GM23338 (cell line): ENCODE results near the gene KLK15. TPM values are rescaled to one million over a fixed set of nuclear protein-coding genes. Genes with fewer than 3 reads are reported as not detected.

Source experiments
- ATAC-seq: fragments of 200-7000 bp; cut with Tn5 transposase; 3 replicates; pipeline ENCODE4 v1.9.1; 2020
- DNase-seq: peaks from one replicate; pipeline ENCODE4 v3.0.0-alpha.2; 2015; ENCODE audit warnings: low spot score
- H2AFZ ChIP-seq: fragments of 200-600 bp; sonication (generic); 2 replicates; pipeline ENCODE4 v1.8.0; 2016; ENCODE audit warnings: antibody characterized with exemption, mild to moderate bottlenecking, moderate library complexity
- H3F3A ChIP-seq: fragments of 200-600 bp; sonication (generic); replicated peaks from 2 replicates; pipeline ENCODE4 v1.8.0; 2017; ENCODE audit warnings: antibody characterized with exemption, mixed run types, low read depth
- H3K27ac ChIP-seq: fragments of 200-600 bp; sonication (generic); 2 replicates; pipeline ENCODE4 v1.6.1; 2016; ENCODE audit warnings: low read depth
- H3K27me3 ChIP-seq: fragments of 200-600 bp; sonication (generic); 2 replicates; pipeline ENCODE4 v1.8.0; 2016; ENCODE audit warnings: mild to moderate bottlenecking, mixed run types, moderate library complexity; ENCODE audit not compliant: insufficient read depth
- H3K36me3 ChIP-seq: fragments of 200-600 bp; sonication (generic); 2 replicates; pipeline ENCODE4 v1.8.0; 2016; ENCODE audit warnings: mild to moderate bottlenecking; ENCODE audit not compliant: insufficient read depth
- H3K4me1 ChIP-seq: fragments of 200-600 bp; sonication (generic); 2 replicates; pipeline ENCODE4 v1.8.0; 2016; ENCODE audit warnings: mild to moderate bottlenecking, moderate library complexity; ENCODE audit not compliant: insufficient read depth
- H3K4me2 ChIP-seq: fragments of 200-600 bp; sonication (generic); 2 replicates; pipeline ENCODE4 v1.7.1; 2017; ENCODE audit warnings: mixed run types
- H3K4me3 ChIP-seq: fragments of 200-600 bp; sonication (generic); 2 replicates; pipeline ENCODE4 v1.6.1; 2016; ENCODE audit warnings: mixed run types
- H3K79me2 ChIP-seq: fragments of 200-600 bp; sonication (generic); replicated peaks from 2 replicates; pipeline ENCODE4 v1.8.0; 2017; ENCODE audit warnings: mild to moderate bottlenecking; ENCODE audit not compliant: insufficient read depth
- H3K9me2 ChIP-seq: fragments of 200-600 bp; sonication (generic); 2 replicates; pipeline ENCODE4 v1.8.0; 2017; ENCODE audit not compliant: insufficient read depth
- H4K20me1 ChIP-seq: fragments of 200-600 bp; sonication (generic); replicated peaks from 2 replicates; pipeline ENCODE4 v1.8.0; 2017; ENCODE audit warnings: mild to moderate bottlenecking; ENCODE audit not compliant: insufficient read depth
- H3K27ac Mint-ChIP-seq: 2 replicates; pipeline ENCODE4 v1.8.0; 2020; ENCODE audit warnings: inconsistent platforms, mild to moderate bottlenecking, moderate library complexity, mixed read lengths
- H3K27me3 Mint-ChIP-seq: 3 replicates; pipeline ENCODE4 v1.8.0; 2022; ENCODE audit warnings: low read depth, mild to moderate bottlenecking, moderate library complexity, mixed read lengths, inconsistent platforms; ENCODE audit not compliant: insufficient read depth, poor library complexity
- H3K36me3 Mint-ChIP-seq: 3 replicates; pipeline ENCODE4 v1.8.0; 2021; ENCODE audit warnings: low read depth, mild to moderate bottlenecking, inconsistent platforms, moderate library complexity, mixed read lengths
- H3K4me1 Mint-ChIP-seq: 3 replicates; pipeline ENCODE4 v1.8.0; 2020; ENCODE audit warnings: mild to moderate bottlenecking, inconsistent platforms, mixed read lengths
- H3K4me3 Mint-ChIP-seq: 3 replicates; pipeline ENCODE4 v1.8.0; 2021; ENCODE audit warnings: moderate library complexity, mild to moderate bottlenecking, inconsistent platforms, mixed read lengths
- H3K9me3 Mint-ChIP-seq: 3 replicates; pipeline ENCODE4 v1.8.0; 2020; ENCODE audit warnings: moderate library complexity, mild to moderate bottlenecking, inconsistent platforms, mixed read lengths
- CREB1 ChIP-seq: fragments of 250-450 bp; sonication (Bioruptor Pico); IDR thresholded peaks from 2 replicates; pipeline ENCODE4 v1.5.0; 2020; ENCODE audit warnings: low read depth, mild to moderate bottlenecking, moderate library complexity
- CTCF ChIP-seq, 2 experiments: fragments of 200-600 bp in 1 of 2; sonication (generic) in 1 of 2; conservative IDR thresholded peaks; 2 replicates each; pipeline versions ENCODE4 v1.5.1 to v1.6.1; 2016 to 2017; ENCODE audit warnings: antibody characterized with exemption in 2 of 2, low read depth in 2 of 2, mild to moderate bottlenecking in 2 of 2, moderate library complexity in 1 of 2
- ETS1 ChIP-seq: IDR thresholded peaks from 2 replicates; pipeline ENCODE4 v1.6.1; 2016; ENCODE audit warnings: antibody characterized with exemption
- EZH2 ChIP-seq: fragments of 200-600 bp; sonication (generic); IDR thresholded peaks from one replicate; pipeline ENCODE4 v1.8.0; 2017; ENCODE audit warnings: antibody characterized with exemption, mild to moderate bottlenecking, low read depth; ENCODE audit not compliant: unreplicated experiment
- EZH2phosphoT487 ChIP-seq: fragments of 200-600 bp; sonication (generic); IDR thresholded peaks from one replicate; pipeline ENCODE4 v1.8.1; 2018; ENCODE audit warnings: antibody characterized with exemption; ENCODE audit not compliant: unreplicated experiment
- JUNB ChIP-seq: IDR thresholded peaks from one replicate; pipeline ENCODE4 v1.6.1; 2016; ENCODE audit warnings: antibody characterized with exemption; ENCODE audit not compliant: unreplicated experiment
- NANOG ChIP-seq: IDR thresholded peaks from 2 replicates; pipeline ENCODE4 v1.6.1; 2016; ENCODE audit warnings: antibody characterized with exemption, borderline replicate concordance
- POLR2AphosphoS5 ChIP-seq: IDR thresholded peaks from 2 replicates; pipeline ENCODE4 v1.6.1; 2016; ENCODE audit warnings: antibody characterized with exemption, low read depth
- ZNF114 ChIP-seq: fragments of 250-450 bp; sonication (Bioruptor Pico); IDR thresholded peaks from 2 replicates; pipeline ENCODE4 v1.5.0; 2020; ENCODE audit warnings: mild to moderate bottlenecking, moderate library complexity
- ZNF331 ChIP-seq: fragments of 250-450 bp; sonication (Bioruptor Pico); IDR thresholded peaks from 2 replicates; pipeline ENCODE4 v1.5.0; 2020; ENCODE audit warnings: low read depth, mild to moderate bottlenecking, moderate library complexity
- polyA plus RNA-seq: library from polyadenylated mRNA; unstranded; fragments of >200 nt; fragmentation: Nextera tagmentation; extraction: Ambion mirVana; gene quantifications from 2 replicates; pipeline ENCODE4 v1.2.1, GENCODE V29; 2016
- total RNA-seq: library from RNA; depleted of rRNA; stranded (reverse); fragments of >200 nt; shearing (Covaris generic); gene quantifications from 2 replicates; pipeline ENCODE4 v1.2.3, GENCODE V29; 2014
- TF ChIP-seq, protein P1 (sequence below): fragments of 250-450 bp; sonication (Bioruptor Pico); IDR thresholded peaks from 2 replicates; pipeline ENCODE4 v1.5.0; 2020; ENCODE audit warnings: mild to moderate bottlenecking, moderate library complexity
- TF ChIP-seq, protein P2 (sequence below): IDR thresholded peaks from one replicate; pipeline ENCODE4 v1.6.1; 2018; ENCODE audit warnings: antibody characterized with exemption; ENCODE audit not compliant: unreplicated experiment

KLK15 gene
- total and polyA plus RNA-seq, 2 experiments from 2014 or later = not detected

GRCh38 chr19:50801107-50801506 lies 32.3 kb downstream of the KLK15 start:
- peaks cover 30% of the 10 kb centered on the region for H3K36me3 ChIP-seq
- TF ChIP-seq NANOG (no peak), EZH2 (no peak), ZNF331 (CRISPR knock-in tag) (no peak), CTCF (conservative IDR thresholded peaks at IDR 0.05; ENCODE audit: low read depth in 2 of 2) (no peak), EZH2phosphoT487 (no peak), ETS1 (no peak), ZNF114 (CRISPR knock-in tag) (no peak), POLR2AphosphoS5 (no peak), CREB1 (CRISPR knock-in tag) (no peak), JUNB (no peak)
- TF ChIP-seq, protein P1, sequence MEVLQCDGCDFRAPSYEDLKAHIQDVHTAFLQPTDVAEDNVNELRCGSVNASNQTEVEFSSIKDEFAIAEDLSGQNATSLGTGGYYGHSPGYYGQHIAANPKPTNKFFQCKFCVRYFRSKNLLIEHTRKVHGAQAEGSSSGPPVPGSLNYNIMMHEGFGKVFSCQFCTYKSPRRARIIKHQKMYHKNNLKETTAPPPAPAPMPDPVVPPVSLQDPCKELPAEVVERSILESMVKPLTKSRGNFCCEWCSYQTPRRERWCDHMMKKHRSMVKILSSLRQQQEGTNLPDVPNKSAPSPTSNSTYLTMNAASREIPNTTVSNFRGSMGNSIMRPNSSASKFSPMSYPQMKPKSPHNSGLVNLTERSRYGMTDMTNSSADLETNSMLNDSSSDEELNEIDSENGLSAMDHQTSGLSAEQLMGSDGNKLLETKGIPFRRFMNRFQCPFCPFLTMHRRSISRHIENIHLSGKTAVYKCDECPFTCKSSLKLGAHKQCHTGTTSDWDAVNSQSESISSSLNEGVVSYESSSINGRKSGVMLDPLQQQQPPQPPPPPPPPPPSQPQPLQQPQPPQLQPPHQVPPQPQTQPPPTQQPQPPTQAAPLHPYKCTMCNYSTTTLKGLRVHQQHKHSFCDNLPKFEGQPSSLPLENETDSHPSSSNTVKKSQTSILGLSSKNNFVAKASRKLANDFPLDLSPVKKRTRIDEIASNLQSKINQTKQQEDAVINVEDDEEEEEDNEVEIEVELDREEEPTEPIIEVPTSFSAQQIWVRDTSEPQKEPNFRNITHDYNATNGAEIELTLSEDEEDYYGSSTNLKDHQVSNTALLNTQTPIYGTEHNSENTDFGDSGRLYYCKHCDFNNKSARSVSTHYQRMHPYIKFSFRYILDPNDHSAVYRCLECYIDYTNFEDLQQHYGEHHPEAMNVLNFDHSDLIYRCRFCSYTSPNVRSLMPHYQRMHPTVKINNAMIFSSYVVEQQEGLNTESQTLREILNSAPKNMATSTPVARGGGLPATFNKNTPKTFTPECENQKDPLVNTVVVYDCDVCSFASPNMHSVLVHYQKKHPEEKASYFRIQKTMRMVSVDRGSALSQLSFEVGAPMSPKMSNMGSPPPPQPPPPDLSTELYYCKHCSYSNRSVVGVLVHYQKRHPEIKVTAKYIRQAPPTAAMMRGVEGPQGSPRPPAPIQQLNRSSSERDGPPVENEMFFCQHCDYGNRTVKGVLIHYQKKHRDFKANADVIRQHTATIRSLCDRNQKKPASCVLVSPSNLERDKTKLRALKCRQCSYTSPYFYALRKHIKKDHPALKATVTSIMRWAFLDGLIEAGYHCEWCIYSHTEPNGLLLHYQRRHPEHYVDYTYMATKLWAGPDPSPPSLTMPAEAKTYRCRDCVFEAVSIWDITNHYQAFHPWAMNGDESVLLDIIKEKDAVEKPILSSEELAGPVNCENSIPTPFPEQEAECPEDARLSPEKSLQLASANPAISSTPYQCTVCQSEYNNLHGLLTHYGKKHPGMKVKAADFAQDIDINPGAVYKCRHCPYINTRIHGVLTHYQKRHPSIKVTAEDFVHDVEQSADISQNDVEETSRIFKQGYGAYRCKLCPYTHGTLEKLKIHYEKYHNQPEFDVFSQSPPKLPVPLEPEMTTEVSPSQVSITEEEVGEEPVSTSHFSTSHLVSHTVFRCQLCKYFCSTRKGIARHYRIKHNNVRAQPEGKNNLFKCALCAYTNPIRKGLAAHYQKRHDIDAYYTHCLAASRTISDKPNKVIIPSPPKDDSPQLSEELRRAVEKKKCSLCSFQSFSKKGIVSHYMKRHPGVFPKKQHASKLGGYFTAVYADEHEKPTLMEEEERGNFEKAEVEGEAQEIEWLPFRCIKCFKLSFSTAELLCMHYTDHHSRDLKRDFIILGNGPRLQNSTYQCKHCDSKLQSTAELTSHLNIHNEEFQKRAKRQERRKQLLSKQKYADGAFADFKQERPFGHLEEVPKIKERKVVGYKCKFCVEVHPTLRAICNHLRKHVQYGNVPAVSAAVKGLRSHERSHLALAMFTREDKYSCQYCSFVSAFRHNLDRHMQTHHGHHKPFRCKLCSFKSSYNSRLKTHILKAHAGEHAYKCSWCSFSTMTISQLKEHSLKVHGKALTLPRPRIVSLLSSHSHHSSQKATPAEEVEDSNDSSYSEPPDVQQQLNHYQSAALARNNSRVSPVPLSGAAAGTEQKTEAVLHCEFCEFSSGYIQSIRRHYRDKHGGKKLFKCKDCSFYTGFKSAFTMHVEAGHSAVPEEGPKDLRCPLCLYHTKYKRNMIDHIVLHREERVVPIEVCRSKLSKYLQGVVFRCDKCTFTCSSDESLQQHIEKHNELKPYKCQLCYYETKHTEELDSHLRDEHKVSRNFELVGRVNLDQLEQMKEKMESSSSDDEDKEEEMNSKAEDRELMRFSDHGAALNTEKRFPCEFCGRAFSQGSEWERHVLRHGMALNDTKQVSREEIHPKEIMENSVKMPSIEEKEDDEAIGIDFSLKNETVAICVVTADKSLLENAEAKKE (CRISPR knock-in tag) = no peak
- TF ChIP-seq, protein P2, sequence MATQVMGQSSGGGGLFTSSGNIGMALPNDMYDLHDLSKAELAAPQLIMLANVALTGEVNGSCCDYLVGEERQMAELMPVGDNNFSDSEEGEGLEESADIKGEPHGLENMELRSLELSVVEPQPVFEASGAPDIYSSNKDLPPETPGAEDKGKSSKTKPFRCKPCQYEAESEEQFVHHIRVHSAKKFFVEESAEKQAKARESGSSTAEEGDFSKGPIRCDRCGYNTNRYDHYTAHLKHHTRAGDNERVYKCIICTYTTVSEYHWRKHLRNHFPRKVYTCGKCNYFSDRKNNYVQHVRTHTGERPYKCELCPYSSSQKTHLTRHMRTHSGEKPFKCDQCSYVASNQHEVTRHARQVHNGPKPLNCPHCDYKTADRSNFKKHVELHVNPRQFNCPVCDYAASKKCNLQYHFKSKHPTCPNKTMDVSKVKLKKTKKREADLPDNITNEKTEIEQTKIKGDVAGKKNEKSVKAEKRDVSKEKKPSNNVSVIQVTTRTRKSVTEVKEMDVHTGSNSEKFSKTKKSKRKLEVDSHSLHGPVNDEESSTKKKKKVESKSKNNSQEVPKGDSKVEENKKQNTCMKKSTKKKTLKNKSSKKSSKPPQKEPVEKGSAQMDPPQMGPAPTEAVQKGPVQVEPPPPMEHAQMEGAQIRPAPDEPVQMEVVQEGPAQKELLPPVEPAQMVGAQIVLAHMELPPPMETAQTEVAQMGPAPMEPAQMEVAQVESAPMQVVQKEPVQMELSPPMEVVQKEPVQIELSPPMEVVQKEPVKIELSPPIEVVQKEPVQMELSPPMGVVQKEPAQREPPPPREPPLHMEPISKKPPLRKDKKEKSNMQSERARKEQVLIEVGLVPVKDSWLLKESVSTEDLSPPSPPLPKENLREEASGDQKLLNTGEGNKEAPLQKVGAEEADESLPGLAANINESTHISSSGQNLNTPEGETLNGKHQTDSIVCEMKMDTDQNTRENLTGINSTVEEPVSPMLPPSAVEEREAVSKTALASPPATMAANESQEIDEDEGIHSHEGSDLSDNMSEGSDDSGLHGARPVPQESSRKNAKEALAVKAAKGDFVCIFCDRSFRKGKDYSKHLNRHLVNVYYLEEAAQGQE = no peak
- no peaks in the 10 kb centered on the region for H3K9me2 ChIP-seq
- H3K79me2 ChIP-seq = peaks cover 52% of the 10 kb centered on the region
- Mint-ChIP-seq H3K36me3 (peaks cover 79% of the 10 kb centered on the region), H3K4me1 (peaks cover 20% of the 10 kb centered on the region), H3K27ac (peak overlapping the region; percentile 41; the same call in 1 of the 2 replicates), H3K4me3 (peak overlapping the region; percentile 57), H3K27me3 (peaks cover 20% of the 10 kb centered on the region), H3K9me3 (peaks cover 9% of the 10 kb centered on the region; the same call in 2 of the 3 replicates)
- ATAC-seq (no peak), DNase-seq (no peak)
- H3K27me3 ChIP-seq = no peaks in the 10 kb centered on the region
- no peak overlapping the region for H2AFZ ChIP-seq
- peaks cover 64% of the 10 kb centered on the region for H4K20me1 ChIP-seq
- H3F3A ChIP-seq = peaks cover 57% of the 10 kb centered on the region
- H3K4me1 ChIP-seq = peaks cover 10% of the 10 kb centered on the region; the same call in 1 of the 2 replicates
- peak overlapping the region; percentile 32; the same call in 1 of the 2 replicates for H3K4me2 ChIP-seq
- peak overlapping the region; percentile 32; the same call in 1 of the 2 replicates for H3K4me3 ChIP-seq
- H3K27ac ChIP-seq = peak overlapping the region; percentile 50; the same call in 1 of the 2 replicates
